ENCODE measurements around the gene ASXL2. TPM values are rescaled to one million over a fixed set of nuclear protein-coding genes. Genes with fewer than 3 reads are reported as not detected.

Gene ASXL2
- 8.4 and 9.7 TPM in 2 replicates for total RNA-seq

GRCh38 chr2:25878361-25879132 is at the start of gene ASXL2:
ASXL2 (minus strand) TSS chr2:25878487; CDS start chr2:25878222, 265 bp downstream.

Other genes starting within 250 kb of the ASXL2 start
- gene DTNB, start 204.9 kb downstream of the ASXL2 start, total RNA-seq = 6.3 and 6.7 TPM in 2 replicates
- 11.3 and 13.6 TPM in 2 replicates for gene KIF3C, start 104.0 kb upstream of the ASXL2 start, total RNA-seq
- gene RAB10, start 155.6 kb upstream of the ASXL2 start, total RNA-seq = 164 and 190 TPM in 2 replicates